Epithelial cell of esophagus (primary cell): Measurements from ENCODE around the gene GRM7.

ENCODE experiments used
- DNase-seq: peaks from one replicate; pipeline ENCODE4 v3.0.0; 2010; ENCODE audit warnings: low read depth
- H3K4me3 ChIP-seq: 2 replicates; pipeline ENCODE4 v1.5.1; 2011; ENCODE audit warnings: mild to moderate bottlenecking, low read length, control low read depth
- TF ChIP-seq, protein P1 (sequence below): IDR thresholded peaks from 2 replicates; pipeline ENCODE4 v1.5.1; 2011; ENCODE audit warnings: low read depth, mild to moderate bottlenecking, low read length, control low read depth, inconsistent platforms; ENCODE audit not compliant: insufficient read depth; ENCODE audit errors: missing control alignments

GRM7 gene

DNA sequence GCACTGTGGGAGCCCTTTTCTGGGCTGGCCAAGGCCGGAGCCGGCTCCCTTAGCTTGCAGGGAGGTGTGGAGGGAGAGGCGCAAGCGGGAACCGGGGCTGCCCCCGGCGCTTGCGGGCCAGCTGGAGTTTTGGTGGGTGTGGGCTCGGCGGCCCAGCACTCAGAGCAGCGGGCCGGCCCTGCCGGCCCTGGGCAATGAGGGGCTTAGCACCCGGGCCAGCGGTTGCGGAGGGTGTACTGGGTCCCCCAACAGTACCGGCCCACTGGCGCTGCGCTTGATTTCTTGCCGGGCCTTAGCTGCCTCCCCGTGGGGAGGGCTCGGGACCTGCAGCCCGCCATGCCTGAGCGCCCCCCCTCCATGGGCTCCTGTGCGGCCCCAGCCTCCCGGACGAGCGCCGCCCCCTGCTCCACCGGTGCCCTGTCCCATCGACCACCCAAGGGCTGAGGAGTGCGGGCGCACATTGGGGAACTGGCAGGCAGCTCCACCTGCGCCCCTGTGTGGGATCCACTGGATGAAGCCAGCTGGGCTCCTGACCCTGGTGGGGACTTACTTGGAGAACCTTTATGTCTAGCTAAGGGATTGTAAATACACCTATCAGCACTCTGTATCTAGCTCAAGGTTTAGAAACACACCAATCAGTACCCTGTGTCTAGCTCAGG is 707.7 kb downstream of the GRM7 start:
- DNase-seq, result no peak
- no peak overlapping the region for H3K4me3 ChIP-seq
- TF ChIP-seq, protein P1, sequence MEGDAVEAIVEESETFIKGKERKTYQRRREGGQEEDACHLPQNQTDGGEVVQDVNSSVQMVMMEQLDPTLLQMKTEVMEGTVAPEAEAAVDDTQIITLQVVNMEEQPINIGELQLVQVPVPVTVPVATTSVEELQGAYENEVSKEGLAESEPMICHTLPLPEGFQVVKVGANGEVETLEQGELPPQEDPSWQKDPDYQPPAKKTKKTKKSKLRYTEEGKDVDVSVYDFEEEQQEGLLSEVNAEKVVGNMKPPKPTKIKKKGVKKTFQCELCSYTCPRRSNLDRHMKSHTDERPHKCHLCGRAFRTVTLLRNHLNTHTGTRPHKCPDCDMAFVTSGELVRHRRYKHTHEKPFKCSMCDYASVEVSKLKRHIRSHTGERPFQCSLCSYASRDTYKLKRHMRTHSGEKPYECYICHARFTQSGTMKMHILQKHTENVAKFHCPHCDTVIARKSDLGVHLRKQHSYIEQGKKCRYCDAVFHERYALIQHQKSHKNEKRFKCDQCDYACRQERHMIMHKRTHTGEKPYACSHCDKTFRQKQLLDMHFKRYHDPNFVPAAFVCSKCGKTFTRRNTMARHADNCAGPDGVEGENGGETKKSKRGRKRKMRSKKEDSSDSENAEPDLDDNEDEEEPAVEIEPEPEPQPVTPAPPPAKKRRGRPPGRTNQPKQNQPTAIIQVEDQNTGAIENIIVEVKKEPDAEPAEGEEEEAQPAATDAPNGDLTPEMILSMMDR, result no peak

- no peak overlapping the region for H3K4me3 ChIP-seq
- TF ChIP-seq, protein P1, result no peak
These were observed 712.4 kb downstream of the GRM7 start for GRCh38 chr3:7573330-7573729.

GRCh38 chr3:7574435-7574834 is 713.5 kb downstream of the GRM7 start:
- DNase-seq, result no peak
- TF ChIP-seq, protein P1, result no peak
- H3K4me3 ChIP-seq, result no peak overlapping the region

More at GRCh38 chr3:7573330-7573729, 712.4 kb downstream of the GRM7 start:
- DNase-seq, result no peak

GRCh38 chr3:7576071-7576470 is 715.2 kb downstream of the GRM7 start:
- TF ChIP-seq, protein P1, result no peak
- DNase-seq, result no peak
- no peak overlapping the region for H3K4me3 ChIP-seq

- TF ChIP-seq, protein P1, result no peak
- DNase-seq, result no peak
- no peak overlapping the region for H3K4me3 ChIP-seq
These were observed 715.6 kb downstream of the GRM7 start for GRCh38 chr3:7576506-7576905.

GRCh38 chr3:7577513-7577912 is 716.6 kb downstream of the GRM7 start:
- no peak overlapping the region for H3K4me3 ChIP-seq
- DNase-seq, result no peak
- TF ChIP-seq, protein P1, result no peak

GRCh38 chr3:7581831-7582230 is 720.9 kb downstream of the GRM7 start:
- DNase-seq, result no peak
- TF ChIP-seq, protein P1, result no peak

More at GRCh38 chr3:7581831-7582230, 720.9 kb downstream of the GRM7 start:
- no peak overlapping the region for H3K4me3 ChIP-seq
